Measurements from ENCODE around the gene MAD1L1.

DNA sequence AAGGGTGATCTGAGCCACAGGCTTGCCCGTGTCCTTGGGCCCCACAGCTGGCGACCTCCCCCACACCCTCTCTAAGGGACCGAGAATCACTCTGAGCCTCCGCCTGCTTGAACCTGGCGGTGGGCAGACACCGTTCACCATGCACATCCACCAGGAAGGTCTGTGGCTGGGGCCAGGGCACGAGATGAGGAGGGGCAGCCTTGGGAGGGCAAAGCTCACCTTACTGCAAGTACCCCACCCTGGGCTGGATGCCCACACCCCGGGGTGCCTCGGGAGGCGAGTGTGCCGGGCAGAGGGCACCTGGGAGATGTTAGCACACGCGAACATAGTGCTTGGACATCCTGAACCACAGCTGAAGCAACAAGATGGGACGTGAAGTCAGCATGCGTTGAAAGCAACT lies 350.8 kb downstream of the MAD1L1 start:
- TF ChIP-seq, protein P1, sequence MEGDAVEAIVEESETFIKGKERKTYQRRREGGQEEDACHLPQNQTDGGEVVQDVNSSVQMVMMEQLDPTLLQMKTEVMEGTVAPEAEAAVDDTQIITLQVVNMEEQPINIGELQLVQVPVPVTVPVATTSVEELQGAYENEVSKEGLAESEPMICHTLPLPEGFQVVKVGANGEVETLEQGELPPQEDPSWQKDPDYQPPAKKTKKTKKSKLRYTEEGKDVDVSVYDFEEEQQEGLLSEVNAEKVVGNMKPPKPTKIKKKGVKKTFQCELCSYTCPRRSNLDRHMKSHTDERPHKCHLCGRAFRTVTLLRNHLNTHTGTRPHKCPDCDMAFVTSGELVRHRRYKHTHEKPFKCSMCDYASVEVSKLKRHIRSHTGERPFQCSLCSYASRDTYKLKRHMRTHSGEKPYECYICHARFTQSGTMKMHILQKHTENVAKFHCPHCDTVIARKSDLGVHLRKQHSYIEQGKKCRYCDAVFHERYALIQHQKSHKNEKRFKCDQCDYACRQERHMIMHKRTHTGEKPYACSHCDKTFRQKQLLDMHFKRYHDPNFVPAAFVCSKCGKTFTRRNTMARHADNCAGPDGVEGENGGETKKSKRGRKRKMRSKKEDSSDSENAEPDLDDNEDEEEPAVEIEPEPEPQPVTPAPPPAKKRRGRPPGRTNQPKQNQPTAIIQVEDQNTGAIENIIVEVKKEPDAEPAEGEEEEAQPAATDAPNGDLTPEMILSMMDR (conservative IDR thresholded peaks at IDR 0.05; ENCODE audit: low read depth, low read length) = no peak
- TF ChIP-seq EZH2 (IDR thresholded peaks at IDR 0.05; ENCODE audit: borderline replicate concordance, low read depth, low read length, poor library complexity, severe bottlenecking) = no peak
